Upper lobe of left lung (tissue), 6 donors: ENCODE measurements around the gene MED13L. TPM values are rescaled to one million over a fixed set of nuclear protein-coding genes. Genes with fewer than 3 reads are reported as not detected.

Experiments used
- ATAC-seq, 2 donors: fragments of 200-7000 bp; cut with Tn5 transposase; one replicate each; pipeline ENCODE4 v1.9.1; 2022; ENCODE audit warnings: mild to moderate bottlenecking in 2 of 2, moderate library complexity in 2 of 2; ENCODE audit not compliant: low FRiP score in 2 of 2
- DNase-seq, 2 donors: peaks; one replicate each; pipeline ENCODE4 v3.0.0-alpha.2; 2019 to 2020
- H3K27ac ChIP-seq, 4 donors: fragments of 200-600 bp; sonication (generic); one replicate each; pipeline ENCODE4 v1.5.1; 2016 to 2019
- H3K27me3 ChIP-seq, 4 donors: fragments of 200-600 bp; sonication (generic); one replicate each; pipeline ENCODE4 v1.5.1; 2017 to 2019
- H3K36me3 ChIP-seq, 4 donors: fragments of 200-600 bp; sonication (generic); one replicate each; pipeline ENCODE4 v1.5.1; 2016 to 2019
- H3K4me1 ChIP-seq, 4 donors: fragments of 200-600 bp; sonication (generic); one replicate each; pipeline ENCODE4 v1.5.1; 2018 to 2019
- H3K4me3 ChIP-seq, 4 donors: fragments of 200-600 bp; sonication (generic); one replicate each; pipeline ENCODE4 v1.5.1; 2017 to 2019; ENCODE audit warnings: mild to moderate bottlenecking in 2 of 4, moderate library complexity in 1 of 4
- H3K9me3 ChIP-seq, 4 donors: fragments of 200-600 bp; sonication (generic); one replicate each; pipeline ENCODE4 v1.5.1; 2018 to 2019
- EP300 ChIP-seq, 4 donors: sonication (generic); formaldehyde crosslinking; IDR thresholded peaks; one replicate each; pipeline ENCODE4 v1.5.1; 2017; ENCODE audit warnings: antibody characterized with exemption in 4 of 4, control low read depth in 2 of 4
- POLR2A ChIP-seq, 4 donors: fragments of 450-650 bp; IDR thresholded peaks; one replicate each; pipeline ENCODE4 v1.5.1; 2016 to 2017; ENCODE audit warnings: antibody characterized with exemption in 4 of 4, mild to moderate bottlenecking in 2 of 4
- POLR2AphosphoS5 ChIP-seq, 2 donors: sonication (generic); formaldehyde crosslinking; IDR thresholded peaks; one replicate each; pipeline ENCODE4 v1.5.1; 2017; ENCODE audit warnings: antibody characterized with exemption in 2 of 2
- WGBS, 2 donors: methylation state at CpG; one replicate each; pipeline ENCODE4 v1.1.5; 2017 to 2018; 5-methylcytosine and 5-hydroxymethylcytosine counted together
- total RNA-seq, 6 donors: library from RNA; depleted of rRNA in 4 of 6; stranded (reverse); fragments of >200 nt in 4 of 6; gene quantifications; one replicate each; pipeline versions ENCODE4 v1.1.0 to v1.2.1, GENCODE V29; 2016 to 2021
- TF ChIP-seq, protein P1 (sequence below), 6 experiments: fragments of 450-650 bp in 4 of 6; fragments of 200-600 bp in 2 of 6; sonication (generic) in 2 of 6; IDR thresholded peaks; one replicate each; pipeline ENCODE4 v1.5.1; 2016 to 2019; ENCODE audit warnings: antibody characterized with exemption in 6 of 6
- donor health status: DM: no; HTN: no; CAD: no; lungs with moderate emphysema.
- donor health status: DM: no; HTN: yes; CAD: no; lungs with severe emphysema.

Gene MED13L
- total RNA-seq, 6 donors from 2014 or later = 96.6 to 178 (median 124) TPM

DNA sequence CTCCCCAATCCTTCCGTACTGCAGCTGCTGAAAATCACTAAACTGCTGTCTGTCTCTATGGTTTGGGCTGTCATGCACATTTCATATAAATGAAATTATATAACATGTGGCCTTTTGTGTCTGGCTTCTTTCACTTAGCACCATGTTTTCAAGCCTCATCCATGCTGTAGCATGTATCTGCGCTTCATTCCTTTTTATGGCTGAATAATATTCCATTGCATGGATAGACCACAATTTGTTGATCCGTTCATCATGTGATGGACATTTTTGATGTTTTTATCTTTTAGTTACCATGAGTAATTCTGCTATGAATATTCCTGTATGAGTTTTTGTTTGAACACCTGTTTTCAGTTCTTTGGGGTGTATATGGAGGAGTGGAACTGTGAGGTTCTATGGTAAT lies 32.6 kb upstream of the MED13L start:
- no peaks in the 10 kb centered on the region for H3K36me3 ChIP-seq
- no peak for ATAC-seq
- H3K4me1 ChIP-seq = no peaks in the 10 kb centered on the region
- H3K27me3 ChIP-seq = no peaks in the 10 kb centered on the region
- TF ChIP-seq EP300 (IDR thresholded peaks at IDR 0.05) (no peak), POLR2A (IDR thresholded peaks at IDR 0.05) (no peak), POLR2AphosphoS5 (IDR thresholded peaks at IDR 0.05) (no peak)
- TF ChIP-seq, protein P1, sequence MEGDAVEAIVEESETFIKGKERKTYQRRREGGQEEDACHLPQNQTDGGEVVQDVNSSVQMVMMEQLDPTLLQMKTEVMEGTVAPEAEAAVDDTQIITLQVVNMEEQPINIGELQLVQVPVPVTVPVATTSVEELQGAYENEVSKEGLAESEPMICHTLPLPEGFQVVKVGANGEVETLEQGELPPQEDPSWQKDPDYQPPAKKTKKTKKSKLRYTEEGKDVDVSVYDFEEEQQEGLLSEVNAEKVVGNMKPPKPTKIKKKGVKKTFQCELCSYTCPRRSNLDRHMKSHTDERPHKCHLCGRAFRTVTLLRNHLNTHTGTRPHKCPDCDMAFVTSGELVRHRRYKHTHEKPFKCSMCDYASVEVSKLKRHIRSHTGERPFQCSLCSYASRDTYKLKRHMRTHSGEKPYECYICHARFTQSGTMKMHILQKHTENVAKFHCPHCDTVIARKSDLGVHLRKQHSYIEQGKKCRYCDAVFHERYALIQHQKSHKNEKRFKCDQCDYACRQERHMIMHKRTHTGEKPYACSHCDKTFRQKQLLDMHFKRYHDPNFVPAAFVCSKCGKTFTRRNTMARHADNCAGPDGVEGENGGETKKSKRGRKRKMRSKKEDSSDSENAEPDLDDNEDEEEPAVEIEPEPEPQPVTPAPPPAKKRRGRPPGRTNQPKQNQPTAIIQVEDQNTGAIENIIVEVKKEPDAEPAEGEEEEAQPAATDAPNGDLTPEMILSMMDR (IDR thresholded peaks at IDR 0.05) = no peak
- no peak overlapping the region for H3K4me3 ChIP-seq
- no peak overlapping the region for H3K27ac ChIP-seq
- 98 to 100% methylated on average over 3 of the region's 3 CpGs for WGBS, 2 donors
- DNase-seq = no peak
- peaks cover 0 to 3% (median 0%) of the 10 kb centered on the region in 4 donors for H3K9me3 ChIP-seq

DNA sequence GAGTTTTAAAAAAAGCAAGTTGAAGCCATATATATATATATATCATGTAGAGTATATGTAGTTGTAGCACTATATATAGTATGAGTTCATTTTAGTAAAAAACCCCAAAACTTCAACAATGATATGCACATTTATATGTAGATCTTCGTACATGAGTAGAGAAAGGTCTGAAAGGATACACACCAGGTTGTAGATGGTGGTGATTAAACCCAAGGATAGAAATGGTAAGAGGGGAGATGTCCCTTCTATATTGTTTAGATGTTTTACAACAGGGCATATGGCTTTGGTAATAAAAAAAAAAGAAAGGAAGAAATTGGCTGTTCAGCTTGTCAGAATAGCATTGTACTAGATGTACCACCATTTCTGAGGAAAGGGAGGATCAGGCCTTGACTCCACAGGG lies 31.9 kb upstream of the MED13L start:
- no peak for ATAC-seq
- Histone ChIP-seq H3K36me3 (no peaks in the 10 kb centered on the region), H3K4me3 (no peak overlapping the region), H3K9me3 (peaks cover 0 to 3% (median 0%) of the 10 kb centered on the region in 4 donors), H3K27ac (no peak overlapping the region), H3K4me1 (no peaks in the 10 kb centered on the region), H3K27me3 (no peaks in the 10 kb centered on the region)
- DNase-seq = no peak
- TF ChIP-seq EP300 (IDR thresholded peaks at IDR 0.05) = no peak
- TF ChIP-seq, protein P1 (IDR thresholded peaks at IDR 0.05) = no peak
- no peak for TF ChIP-seq POLR2AphosphoS5 (IDR thresholded peaks at IDR 0.05)
- TF ChIP-seq POLR2A (IDR thresholded peaks at IDR 0.05) = no peak
- 88 to 97% methylated on average over 1 of the region's 1 CpG for WGBS, 2 donors

DNA sequence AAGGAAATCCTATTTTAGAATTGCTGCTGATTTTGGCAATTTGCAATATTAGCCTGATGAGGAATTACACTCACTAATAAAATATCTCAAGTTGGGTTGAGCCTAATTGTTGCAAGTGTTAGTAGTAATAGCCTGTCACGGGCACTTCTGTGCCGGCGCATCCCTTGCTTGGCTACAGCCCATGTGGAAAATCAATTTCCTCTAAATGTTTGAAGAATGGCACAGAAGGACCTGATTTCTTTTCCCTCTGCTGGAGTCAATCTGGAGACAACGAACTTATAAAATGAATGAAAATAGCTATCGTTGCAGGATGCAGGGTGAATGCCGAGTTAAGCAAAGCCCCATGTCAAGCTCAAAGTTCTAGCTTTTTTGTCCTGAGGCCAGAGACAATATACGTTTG lies 31.2 kb upstream of the MED13L start:
- Histone ChIP-seq H3K27ac (no peak overlapping the region), H3K4me3 (no peak overlapping the region), H3K36me3 (no peaks in the 10 kb centered on the region), H3K27me3 (no peaks in the 10 kb centered on the region), H3K4me1 (peaks cover 0 to 5% (median 4%) of the 10 kb centered on the region in 4 donors), H3K9me3 (peaks cover 0 to 3% (median 0%) of the 10 kb centered on the region in 4 donors)
- no peak for TF ChIP-seq POLR2AphosphoS5 (IDR thresholded peaks at IDR 0.05)
- DNase-seq = no peak
- no peak for ATAC-seq
- 78 to 89% methylated on average over 7 of the region's 7 CpGs for whole genome bisulfite sequencing, 2 donors

DNA sequence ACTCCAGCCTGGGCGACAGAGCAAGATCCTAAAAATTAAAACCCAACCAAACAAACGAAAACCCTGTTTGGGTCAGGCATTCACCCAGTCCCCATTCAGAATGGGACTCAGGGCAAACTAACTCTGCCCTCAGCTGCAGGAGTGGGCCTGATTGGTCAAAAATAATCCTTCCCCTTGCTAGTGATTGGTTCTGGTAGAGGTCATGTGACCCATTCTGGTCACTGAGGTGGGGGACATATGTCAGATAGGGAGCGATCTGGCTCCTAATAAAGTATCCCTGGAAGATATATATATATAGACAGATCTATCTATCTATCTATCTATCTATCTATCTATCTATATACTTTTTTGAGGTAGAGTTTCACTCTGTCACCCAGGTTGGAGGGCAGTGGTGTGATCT lies 29.5 kb upstream of the MED13L start:
- Histone ChIP-seq H3K27ac (no peak overlapping the region), H3K4me3 (no peak overlapping the region), H3K27me3 (no peaks in the 10 kb centered on the region), H3K36me3 (no peaks in the 10 kb centered on the region), H3K4me1 (peaks cover 4 to 11% (median 7%) of the 10 kb centered on the region in 4 donors), H3K9me3 (peaks cover 0 to 3% (median 0%) of the 10 kb centered on the region in 4 donors)
- no peak for ATAC-seq
- no peak for TF ChIP-seq EP300 (IDR thresholded peaks at IDR 0.05)
- TF ChIP-seq POLR2AphosphoS5 (IDR thresholded peaks at IDR 0.05) = no peak
- TF ChIP-seq, protein P1 (IDR thresholded peaks at IDR 0.05) = no peak
- TF ChIP-seq POLR2A (IDR thresholded peaks at IDR 0.05) = no peak
- no peak for DNase-seq
- 91% methylated on average over 3 of the region's 3 CpGs for WGBS, 2 donors

DNA sequence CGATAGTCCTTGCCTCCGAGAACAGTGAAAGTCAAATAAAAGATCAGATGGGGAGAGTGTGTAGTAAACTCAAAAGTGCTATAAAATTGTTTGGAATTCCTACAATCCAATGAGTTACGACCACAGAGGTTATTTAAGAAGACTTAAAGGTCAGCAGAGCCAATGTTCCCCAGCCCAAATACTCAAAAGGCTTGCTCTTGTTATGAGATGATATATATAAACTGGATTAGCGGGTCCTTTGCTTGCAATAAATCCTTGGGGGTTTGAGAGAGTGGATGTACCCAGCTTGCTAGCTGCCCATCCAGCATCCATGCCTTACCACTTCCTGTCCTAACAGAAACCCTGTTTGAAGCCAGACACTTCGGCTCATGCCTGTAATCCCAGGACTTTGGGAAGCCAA lies 29.0 kb upstream of the MED13L start:
- Histone ChIP-seq H3K4me3 (no peak overlapping the region), H3K4me1 (peaks cover 4 to 11% (median 7%) of the 10 kb centered on the region in 4 donors), H3K27me3 (no peaks in the 10 kb centered on the region), H3K9me3 (peaks cover 0 to 3% (median 0%) of the 10 kb centered on the region in 4 donors), H3K27ac (no peak overlapping the region), H3K36me3 (no peaks in the 10 kb centered on the region)
- TF ChIP-seq POLR2A (IDR thresholded peaks at IDR 0.05) = no peak
- TF ChIP-seq, protein P1 (IDR thresholded peaks at IDR 0.05) = no peak
- no peak for TF ChIP-seq POLR2AphosphoS5 (IDR thresholded peaks at IDR 0.05)
- TF ChIP-seq EP300 (IDR thresholded peaks at IDR 0.05) = no peak
- DNase-seq (no peak), ATAC-seq (no peak)
- WGBS, 2 donors = 85 to 94% methylated on average over 5 of the region's 5 CpGs
